Glutamatergic neuron (in vitro differentiated cells): ENCODE results near the gene PHACTR3. TPM values are rescaled to one million over a fixed set of nuclear protein-coding genes. Genes with fewer than 3 reads are reported as not detected.

ENCODE experiments used
- DNase-seq: peaks from one replicate; pipeline ENCODE4 v3.0.0; 2022
- H3K27ac Mint-ChIP-seq: one replicate; pipeline ENCODE4 v1.8.0; 2020; ENCODE audit warnings: mild to moderate bottlenecking, mixed read lengths, inconsistent platforms; ENCODE audit not compliant: unreplicated experiment
- H3K27me3 Mint-ChIP-seq: one replicate; pipeline ENCODE4 v1.8.0; 2020; ENCODE audit warnings: mild to moderate bottlenecking, moderate library complexity, mixed read lengths, inconsistent platforms; ENCODE audit not compliant: unreplicated experiment
- H3K36me3 Mint-ChIP-seq: one replicate; pipeline ENCODE4 v1.8.0; 2020; ENCODE audit warnings: mild to moderate bottlenecking, mixed read lengths, inconsistent platforms; ENCODE audit not compliant: unreplicated experiment
- H3K4me1 Mint-ChIP-seq: one replicate; pipeline ENCODE4 v1.8.0; 2020; ENCODE audit warnings: mild to moderate bottlenecking, low read depth, mixed read lengths, inconsistent platforms; ENCODE audit not compliant: unreplicated experiment
- H3K4me3 Mint-ChIP-seq: one replicate; pipeline ENCODE4 v1.8.0; 2020; ENCODE audit warnings: mild to moderate bottlenecking, mixed read lengths, inconsistent platforms; ENCODE audit not compliant: unreplicated experiment
- H3K9me3 Mint-ChIP-seq: one replicate; pipeline ENCODE4 v1.8.0; 2020; ENCODE audit warnings: mild to moderate bottlenecking, moderate library complexity, mixed read lengths, inconsistent platforms; ENCODE audit not compliant: unreplicated experiment
- total RNA-seq: library from RNA; stranded (reverse); fragmentation: NEBNext Ultra II Directional; extraction: Animal tissue kit (Norgen Biotek cat#: 25700); gene quantifications from one replicate; pipeline ENCODE4 v1.2.1, GENCODE V29; 2021; ENCODE audit not compliant: unreplicated experiment
- TF ChIP-seq, protein P1 (sequence below): fragments of 200-600 bp; sonication (generic); IDR thresholded peaks from one replicate; pipeline ENCODE4 v1.5.0; 2021; ENCODE audit not compliant: partially characterized antibody, unreplicated experiment

PHACTR3 gene
- total RNA-seq, 1 donor from 2014 or later = 37.0 TPM

DNA sequence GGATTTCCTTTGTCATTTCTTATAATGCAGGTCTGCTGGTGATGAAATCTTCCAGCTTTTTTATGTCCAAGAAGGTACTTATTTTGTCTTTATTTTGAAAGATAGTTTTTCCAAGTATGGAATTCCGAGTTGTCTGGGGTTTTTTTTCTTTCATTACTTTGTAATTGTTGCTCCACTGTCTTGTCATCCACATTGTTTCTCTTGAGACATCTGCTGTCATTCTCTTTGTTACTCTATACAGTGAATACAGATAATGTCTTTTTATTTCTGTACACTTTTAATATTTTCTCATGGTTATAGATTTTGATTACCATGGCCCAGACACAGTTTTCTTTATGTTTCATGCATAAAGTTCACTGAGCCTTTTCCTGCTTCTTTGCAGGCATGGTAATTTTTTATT is 196.0 kb downstream of the PHACTR3 start:
- H3K9me3 Mint-ChIP-seq = peaks cover 12% of the 10 kb centered on the region
- peaks cover 2% of the 10 kb centered on the region for H3K27me3 Mint-ChIP-seq
- H3K36me3 Mint-ChIP-seq = peaks cover 47% of the 10 kb centered on the region
- TF ChIP-seq, protein P1, sequence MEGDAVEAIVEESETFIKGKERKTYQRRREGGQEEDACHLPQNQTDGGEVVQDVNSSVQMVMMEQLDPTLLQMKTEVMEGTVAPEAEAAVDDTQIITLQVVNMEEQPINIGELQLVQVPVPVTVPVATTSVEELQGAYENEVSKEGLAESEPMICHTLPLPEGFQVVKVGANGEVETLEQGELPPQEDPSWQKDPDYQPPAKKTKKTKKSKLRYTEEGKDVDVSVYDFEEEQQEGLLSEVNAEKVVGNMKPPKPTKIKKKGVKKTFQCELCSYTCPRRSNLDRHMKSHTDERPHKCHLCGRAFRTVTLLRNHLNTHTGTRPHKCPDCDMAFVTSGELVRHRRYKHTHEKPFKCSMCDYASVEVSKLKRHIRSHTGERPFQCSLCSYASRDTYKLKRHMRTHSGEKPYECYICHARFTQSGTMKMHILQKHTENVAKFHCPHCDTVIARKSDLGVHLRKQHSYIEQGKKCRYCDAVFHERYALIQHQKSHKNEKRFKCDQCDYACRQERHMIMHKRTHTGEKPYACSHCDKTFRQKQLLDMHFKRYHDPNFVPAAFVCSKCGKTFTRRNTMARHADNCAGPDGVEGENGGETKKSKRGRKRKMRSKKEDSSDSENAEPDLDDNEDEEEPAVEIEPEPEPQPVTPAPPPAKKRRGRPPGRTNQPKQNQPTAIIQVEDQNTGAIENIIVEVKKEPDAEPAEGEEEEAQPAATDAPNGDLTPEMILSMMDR = no peak
- H3K4me1 Mint-ChIP-seq = peaks cover 1% of the 10 kb centered on the region
- DNase-seq = no peak
- H3K27ac Mint-ChIP-seq = no peak overlapping the region
- no peak overlapping the region for H3K4me3 Mint-ChIP-seq

DNA sequence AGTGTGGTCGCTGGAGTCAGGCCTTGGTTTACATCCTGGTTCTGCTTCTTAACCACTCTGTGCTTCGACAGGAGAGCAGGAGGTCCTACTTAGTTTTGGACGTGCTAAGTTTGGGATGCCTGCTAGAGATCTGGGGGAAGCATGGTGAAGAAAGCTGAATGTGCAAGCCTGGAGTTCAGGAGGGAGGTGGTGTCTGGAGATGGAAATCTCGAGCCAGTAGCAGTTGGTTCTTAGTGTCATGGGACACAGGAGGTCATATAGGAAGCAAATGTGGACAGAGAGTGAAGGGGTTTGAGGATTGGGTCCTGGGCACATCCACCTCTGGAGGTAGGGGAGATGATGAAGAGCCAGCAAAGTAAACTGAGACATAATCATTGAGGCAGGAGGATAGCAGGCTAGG is 197.7 kb downstream of the PHACTR3 start:
- Mint-ChIP-seq H3K27me3 (peaks cover 2% of the 10 kb centered on the region), H3K4me3 (no peak overlapping the region)
- TF ChIP-seq, protein P1 = no peak

DNA sequence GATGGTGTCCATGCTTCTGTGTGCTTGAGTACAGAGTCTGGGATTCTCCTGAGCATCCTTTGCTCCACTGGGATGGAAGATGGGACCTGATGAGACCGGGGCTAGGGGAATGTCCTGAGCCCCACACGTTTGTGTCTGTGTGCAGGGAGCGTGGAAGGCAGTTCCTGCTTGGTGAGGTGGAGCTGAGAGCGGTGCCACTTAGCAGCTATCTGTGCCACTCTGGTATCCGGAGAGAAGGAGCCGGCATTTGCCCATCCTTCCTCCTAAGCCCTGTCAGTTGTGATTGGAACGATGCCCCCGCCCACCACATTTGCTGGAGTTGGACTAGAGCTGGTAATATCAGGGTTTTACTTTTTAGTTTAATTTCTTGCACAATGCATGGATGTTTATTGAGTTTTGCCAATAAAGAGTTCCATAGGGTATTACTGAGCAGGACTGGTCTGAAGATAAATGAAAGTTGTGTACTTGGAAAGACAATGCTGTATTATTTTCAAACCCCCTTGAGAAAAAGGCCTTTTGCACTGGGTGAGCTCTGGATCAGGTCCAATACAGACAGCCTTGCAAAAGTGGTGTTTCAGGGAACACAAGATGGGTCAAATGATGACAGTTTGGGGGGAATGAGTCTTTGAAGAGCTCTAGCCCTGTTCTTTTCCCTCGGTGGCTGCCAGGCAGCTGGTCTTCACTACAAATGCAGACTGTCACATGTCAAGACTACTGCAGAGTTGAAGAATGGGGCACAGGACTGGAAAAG is 198.3 kb downstream of the PHACTR3 start:
- no peak overlapping the region for H3K4me3 Mint-ChIP-seq
- H3K4me1 Mint-ChIP-seq = peaks cover 1% of the 10 kb centered on the region
- peaks cover 7% of the 10 kb centered on the region for H3K9me3 Mint-ChIP-seq
- peaks cover 2% of the 10 kb centered on the region for H3K27me3 Mint-ChIP-seq
- TF ChIP-seq, protein P1 = no peak
- peaks cover 35% of the 10 kb centered on the region for H3K36me3 Mint-ChIP-seq
- no peak for DNase-seq
- H3K27ac Mint-ChIP-seq = no peak overlapping the region

More for the DNA sequence above, 197.7 kb downstream of the PHACTR3 start:
- peaks cover 38% of the 10 kb centered on the region for H3K36me3 Mint-ChIP-seq
- no peak for DNase-seq
- peaks cover 1% of the 10 kb centered on the region for H3K4me1 Mint-ChIP-seq
- peaks cover 7% of the 10 kb centered on the region for H3K9me3 Mint-ChIP-seq
- H3K27ac Mint-ChIP-seq = no peak overlapping the region

DNA sequence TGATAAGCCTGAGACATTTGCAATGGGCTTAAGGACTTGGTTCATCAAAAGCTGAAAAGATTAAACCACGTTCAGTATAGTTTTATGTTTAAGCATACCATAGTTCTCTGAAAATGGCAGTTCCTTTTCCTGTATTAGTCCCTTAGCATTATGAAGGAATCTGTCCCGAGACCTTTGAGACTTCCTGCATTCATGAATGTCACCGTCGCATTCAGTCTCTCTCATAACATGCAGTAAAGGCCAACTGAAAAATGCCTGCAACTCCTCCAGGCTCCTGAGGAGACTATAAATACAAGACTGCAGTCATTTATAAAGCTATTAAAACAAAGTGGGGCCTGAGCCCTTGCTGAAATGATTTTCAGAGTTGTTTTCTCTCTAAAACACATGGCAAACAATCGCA is 200.0 kb downstream of the PHACTR3 start:
- Mint-ChIP-seq H3K9me3 (peaks cover 8% of the 10 kb centered on the region), H3K4me1 (peaks cover 1% of the 10 kb centered on the region)

More for the DNA sequence above, 200.0 kb downstream of the PHACTR3 start:
- Mint-ChIP-seq H3K27ac (no peak overlapping the region), H3K36me3 (peaks cover 33% of the 10 kb centered on the region), H3K27me3 (peaks cover 2% of the 10 kb centered on the region), H3K4me3 (no peak overlapping the region)
- no peak for DNase-seq
- TF ChIP-seq, protein P1 = no peak
